KOPT-K1 (cell line): ENCODE data around the gene PGBD5.
"Not testable (repeated sequence)": the region's sequence is repeated elsewhere in the genome, so short reads cannot be mapped to it uniquely, and the experiment has no call there.

Source experiments
- H3K27ac ChIP-seq: fragments of 200-600 bp; sonication (generic); 2 replicates; pipeline ENCODE4 v1.5.1; 2016; ENCODE audit warnings: antibody characterized with exemption, mild to moderate bottlenecking, low read depth, low read length; ENCODE audit not compliant: poor library complexity, severe bottlenecking
- H3K36me3 ChIP-seq: fragments of 200-600 bp; sonication (generic); 2 replicates; pipeline ENCODE4 v1.5.1; 2017; ENCODE audit warnings: antibody characterized with exemption, mild to moderate bottlenecking, low read length, moderate library complexity; ENCODE audit not compliant: insufficient read depth
- H3K9me3 ChIP-seq: fragments of 200-600 bp; sonication (generic); 2 replicates; pipeline ENCODE4 v1.5.1; 2017; ENCODE audit warnings: antibody characterized with exemption, low read length, mild to moderate bottlenecking; ENCODE audit not compliant: insufficient read depth, poor library complexity, severe bottlenecking

PGBD5 gene

GRCh38 chr1:230415405-230416132, 10.6 kb downstream of the PGBD5 start:
- Histone ChIP-seq H3K27ac (no peak overlapping the region), H3K36me3 (no peaks in the 10 kb centered on the region), H3K9me3 (peaks cover 11% of the 10 kb centered on the region)

- Histone ChIP-seq H3K27ac (no peak overlapping the region), H3K36me3 (no peaks in the 10 kb centered on the region), H3K9me3 (peaks cover 3% of the 10 kb centered on the region)
Measured at GRCh38 chr1:230414694-230415093, 11.4 kb downstream of the PGBD5 start.

DNA sequence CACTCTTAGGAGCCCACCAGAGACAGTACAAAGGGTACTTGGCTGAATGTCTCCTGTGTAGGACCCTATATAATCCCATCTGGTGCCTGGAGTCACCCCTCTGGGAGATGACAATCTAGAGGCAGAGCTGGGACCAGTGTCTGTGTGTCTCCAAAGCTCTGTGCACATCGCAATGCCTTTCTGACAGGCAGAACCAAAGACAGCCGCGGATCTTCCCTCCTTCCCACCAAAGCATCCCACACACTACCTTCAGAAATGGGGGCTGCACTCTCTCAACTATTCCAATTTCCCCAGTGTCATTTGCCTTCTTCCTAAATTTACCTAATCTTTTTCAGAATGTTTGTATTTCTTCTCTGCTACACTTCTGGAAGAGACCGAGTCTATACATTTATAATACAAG, 12.0 kb downstream of the PGBD5 start:
- Histone ChIP-seq H3K36me3 (no peaks in the 10 kb centered on the region), H3K9me3 (no peaks in the 10 kb centered on the region)

GRCh38 chr1:230413061-230413460, 13.1 kb downstream of the PGBD5 start:
- no peaks in the 10 kb centered on the region for H3K36me3 ChIP-seq
- H3K9me3 ChIP-seq: no peaks in the 10 kb centered on the region
- H3K27ac ChIP-seq: no peak overlapping the region

More for the DNA sequence above, 12.0 kb downstream of the PGBD5 start:
- no peak overlapping the region for H3K27ac ChIP-seq

DNA sequence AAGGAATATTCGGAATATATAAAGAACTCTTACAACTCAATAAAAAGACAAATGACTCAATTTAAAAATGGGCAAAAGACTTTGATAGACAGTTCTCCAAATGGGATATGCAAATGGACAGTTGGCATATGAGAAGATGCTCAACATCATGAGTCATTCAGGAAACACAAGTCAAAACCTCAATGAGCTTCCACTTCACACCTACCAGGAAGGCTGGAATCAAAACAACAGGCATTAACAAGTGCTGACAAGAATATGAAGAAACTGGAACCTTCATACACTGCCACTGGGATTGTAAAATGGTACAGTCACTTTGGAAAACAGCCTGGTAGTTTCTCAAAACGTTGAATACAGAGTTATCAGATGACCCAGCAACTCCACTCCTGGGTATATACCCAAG, 17.2 kb downstream of the PGBD5 start:
- Histone ChIP-seq H3K9me3 (no peaks in the 10 kb centered on the region), H3K27ac (no peak overlapping the region), H3K36me3 (no peaks in the 10 kb centered on the region)

GRCh38 chr1:230407351-230407750, 18.8 kb downstream of the PGBD5 start:
- no peaks in the 10 kb centered on the region for H3K36me3 ChIP-seq
- no peak overlapping the region for H3K27ac ChIP-seq
- no peaks in the 10 kb centered on the region for H3K9me3 ChIP-seq

DNA sequence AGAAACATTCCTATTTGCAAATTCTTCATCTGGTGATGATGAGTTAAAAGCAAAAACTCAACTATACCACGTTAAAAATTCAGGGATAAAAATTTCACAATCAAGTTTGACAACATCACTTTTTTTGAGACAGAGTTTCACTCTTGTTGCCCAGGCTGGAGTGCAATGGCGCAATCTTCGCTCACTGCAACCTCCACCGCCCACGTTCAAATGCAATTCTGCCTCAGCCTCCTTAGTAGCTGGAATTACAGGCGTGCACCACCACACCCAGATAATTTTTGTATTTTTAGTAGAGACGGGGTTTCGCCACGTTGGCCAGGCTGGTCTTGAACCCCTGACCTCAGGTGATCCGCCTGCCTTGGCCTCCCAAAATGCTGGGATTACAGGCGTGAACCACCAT, 19.4 kb downstream of the PGBD5 start:
- not testable (repeated sequence) for H3K9me3 ChIP-seq, H3K36me3 ChIP-seq, H3K27ac ChIP-seq

DNA sequence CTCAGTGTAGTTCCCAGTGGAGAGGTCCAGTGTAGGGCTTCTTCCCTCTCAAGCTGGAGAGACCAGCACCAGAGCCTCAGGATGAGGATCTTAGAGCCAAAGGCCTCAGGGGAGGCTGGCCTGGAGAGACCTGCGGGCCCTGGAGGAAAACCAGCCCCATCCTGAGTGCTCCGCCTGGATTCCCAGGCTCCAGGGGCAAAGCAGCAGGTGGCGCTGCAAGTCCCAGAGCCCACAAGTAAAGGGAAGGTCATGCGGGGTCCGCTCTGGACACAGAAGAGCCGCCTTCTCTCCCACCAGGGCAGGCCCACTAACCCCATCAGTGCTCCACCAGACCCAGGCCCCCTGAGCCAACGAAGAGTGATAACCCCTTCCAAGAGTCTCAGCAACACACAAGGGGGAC, 22.7 kb downstream of the PGBD5 start:
- Histone ChIP-seq H3K36me3 (no peaks in the 10 kb centered on the region), H3K9me3 (no peaks in the 10 kb centered on the region), H3K27ac (no peak overlapping the region)

- H3K9me3 ChIP-seq: no peaks in the 10 kb centered on the region
- no peak overlapping the region for H3K27ac ChIP-seq
- no peaks in the 10 kb centered on the region for H3K36me3 ChIP-seq
Measured at GRCh38 chr1:230401763-230402294, 24.3 kb downstream of the PGBD5 start.

DNA sequence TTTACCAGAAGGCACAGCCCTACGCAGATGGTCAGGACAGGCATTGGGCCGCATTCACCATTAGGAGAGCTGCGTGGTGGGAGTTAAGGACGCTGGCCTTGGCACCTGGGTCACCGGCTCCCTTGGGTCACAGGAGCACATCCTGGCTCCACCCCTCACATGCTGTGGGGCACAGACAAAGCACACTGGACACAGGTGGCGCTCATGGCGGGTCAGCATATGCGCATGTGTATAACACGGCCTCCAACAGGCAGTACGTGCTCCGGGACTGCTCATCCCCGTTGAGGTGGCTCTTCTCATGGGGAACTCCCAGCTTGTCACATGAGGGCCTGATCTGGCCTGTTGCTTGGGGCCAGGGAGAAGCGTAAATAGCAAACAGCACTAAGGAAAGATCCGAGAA, 25.0 kb downstream of the PGBD5 start:
- H3K27ac ChIP-seq: no peak overlapping the region
- H3K36me3 ChIP-seq: no peaks in the 10 kb centered on the region

DNA sequence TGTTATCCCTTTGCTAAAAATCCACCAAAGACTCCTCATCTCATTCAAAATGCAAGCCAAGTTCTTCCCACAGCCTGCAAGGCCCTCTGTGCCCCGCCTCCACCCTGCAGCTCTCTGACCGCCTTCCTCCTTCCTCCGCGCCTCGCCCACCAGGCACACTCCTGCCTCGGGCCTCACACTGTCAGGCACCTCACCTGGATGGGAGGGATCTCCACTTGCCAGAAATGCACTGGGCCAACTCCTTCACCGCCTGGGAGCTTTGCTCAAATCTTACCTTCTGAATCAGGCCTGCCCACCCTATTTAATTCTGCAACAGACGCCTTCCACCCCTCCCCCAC, 26.2 kb downstream of the PGBD5 start:
- no peak overlapping the region for H3K27ac ChIP-seq
- no peaks in the 10 kb centered on the region for H3K36me3 ChIP-seq
- no peaks in the 10 kb centered on the region for H3K9me3 ChIP-seq

More for the DNA sequence above, 25.0 kb downstream of the PGBD5 start:
- H3K9me3 ChIP-seq: no peaks in the 10 kb centered on the region

- H3K9me3 ChIP-seq: no peaks in the 10 kb centered on the region
- no peaks in the 10 kb centered on the region for H3K36me3 ChIP-seq
- no peak overlapping the region for H3K27ac ChIP-seq
Measured at GRCh38 chr1:230399321-230400006, 26.7 kb downstream of the PGBD5 start.

- Histone ChIP-seq H3K27ac (no peak overlapping the region), H3K9me3 (no peaks in the 10 kb centered on the region), H3K36me3 (no peaks in the 10 kb centered on the region)
Measured at GRCh38 chr1:230398856-230399255, 27.3 kb downstream of the PGBD5 start.

DNA sequence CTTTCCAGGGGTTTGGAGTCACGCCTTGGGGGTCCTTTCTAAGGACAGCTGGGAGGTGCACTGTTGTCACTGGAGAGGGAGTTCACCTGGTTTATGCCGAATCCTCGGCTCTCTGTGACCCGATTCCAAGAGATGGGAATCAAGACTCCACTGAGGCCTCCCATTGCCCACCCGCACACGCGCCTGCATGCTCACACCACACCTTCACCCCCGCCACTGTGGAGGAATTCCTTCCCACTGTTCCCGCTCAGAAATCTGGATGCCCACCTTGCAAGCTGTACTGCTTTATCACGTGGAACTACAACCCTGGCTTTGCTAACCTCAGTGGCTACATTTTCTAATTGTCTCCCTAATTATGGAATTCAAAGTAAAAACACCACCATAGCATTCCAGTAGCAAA, 29.2 kb downstream of the PGBD5 start:
- H3K27ac ChIP-seq: no peak overlapping the region
- no peaks in the 10 kb centered on the region for H3K36me3 ChIP-seq
- no peaks in the 10 kb centered on the region for H3K9me3 ChIP-seq

DNA sequence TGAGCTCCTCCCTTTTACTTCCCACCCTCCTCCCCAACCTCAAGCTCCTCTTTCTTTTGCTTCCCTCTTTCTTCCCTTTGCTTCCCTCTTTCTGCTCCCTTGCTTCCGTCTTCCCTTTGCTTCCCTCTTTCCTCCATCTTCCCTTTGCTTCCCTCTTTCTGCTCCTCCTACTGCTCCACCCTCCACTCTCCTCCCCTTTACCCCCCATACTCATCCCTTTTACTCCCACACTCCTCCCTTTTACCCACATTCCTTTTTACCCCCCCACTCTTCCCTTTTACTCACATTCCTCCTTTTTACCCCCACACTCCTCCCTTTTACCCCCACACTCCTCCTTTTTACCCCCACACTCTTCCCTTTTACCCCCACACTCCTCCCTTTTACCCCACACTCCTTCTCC, 30.2 kb downstream of the PGBD5 start:
- Histone ChIP-seq H3K27ac (no peak overlapping the region), H3K36me3 (no peaks in the 10 kb centered on the region), H3K9me3 (no peaks in the 10 kb centered on the region)

DNA sequence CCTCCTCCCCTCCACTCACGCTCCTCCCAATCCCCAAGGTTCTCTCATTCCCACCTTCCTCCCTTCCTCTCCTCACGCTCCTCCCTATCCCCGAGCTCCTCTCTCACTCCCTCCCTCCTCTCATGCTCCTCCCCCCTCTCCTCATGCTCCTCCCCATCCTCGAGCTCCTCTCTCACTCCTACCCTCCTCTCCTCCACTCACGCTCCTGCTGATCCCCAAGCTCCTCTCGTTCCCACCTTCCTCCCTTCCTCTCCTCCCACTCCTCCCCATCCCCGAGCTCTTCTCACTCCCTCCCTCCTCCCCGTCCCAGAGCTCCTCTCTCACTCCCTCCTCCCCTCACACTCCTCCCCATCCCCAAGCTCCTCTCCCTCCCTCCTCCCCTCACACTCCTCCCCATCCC, 31.4 kb downstream of the PGBD5 start:
- H3K27ac ChIP-seq: no peak overlapping the region
- H3K9me3 ChIP-seq: no peaks in the 10 kb centered on the region
- no peaks in the 10 kb centered on the region for H3K36me3 ChIP-seq
